Tibial nerve (tissue), 4 donors: ENCODE data around the gene AP1G1.

Experiments used
- CTCF ChIP-seq, 5 experiments: fragments of 200-600 bp in 3 of 5; fragments of 450-650 bp in 2 of 5; sonication (generic) in 3 of 5; IDR thresholded peaks; one replicate each; pipeline ENCODE4 v1.5.1; 2016 to 2019; ENCODE audit warnings: antibody characterized with exemption in 5 of 5, mild to moderate bottlenecking in 3 of 5, moderate library complexity in 2 of 5
- EP300 ChIP-seq, 2 donors: sonication (generic); formaldehyde crosslinking; IDR thresholded peaks; one replicate each; pipeline ENCODE4 v1.6.1; 2017; ENCODE audit warnings: antibody characterized with exemption in 2 of 2, mild to moderate bottlenecking in 1 of 2
- POLR2A ChIP-seq, 2 donors: fragments of 450-650 bp; IDR thresholded peaks; one replicate each; pipeline ENCODE4 v1.6.1; 2017; ENCODE audit warnings: antibody characterized with exemption in 2 of 2, mild to moderate bottlenecking in 2 of 2, moderate library complexity in 2 of 2

- TF ChIP-seq CTCF (IDR thresholded peaks at IDR 0.05), result no peak
- TF ChIP-seq EP300 (IDR thresholded peaks at IDR 0.05), result no peak
- no peak for TF ChIP-seq POLR2A (IDR thresholded peaks at IDR 0.05)
Observed at GRCh38 chr16:71689901-71690300, 118.7 kb downstream of the AP1G1 start.
